NCI-H2196 treated with DMSO at 0.1 percent for 48 hours (cell line): ENCODE data around the gene SLC35G4.
"Not testable (repeated sequence)": the region's sequence is repeated elsewhere in the genome, so short reads cannot be mapped to it uniquely, and the experiment has no call there.

Experiments
- DNase-seq: peaks from one replicate; lab custom pipeline; 2025; ENCODE audit not compliant: unreplicated experiment; lab: John Stamatoyannopoulos, UW

SLC35G4 gene

DNA sequence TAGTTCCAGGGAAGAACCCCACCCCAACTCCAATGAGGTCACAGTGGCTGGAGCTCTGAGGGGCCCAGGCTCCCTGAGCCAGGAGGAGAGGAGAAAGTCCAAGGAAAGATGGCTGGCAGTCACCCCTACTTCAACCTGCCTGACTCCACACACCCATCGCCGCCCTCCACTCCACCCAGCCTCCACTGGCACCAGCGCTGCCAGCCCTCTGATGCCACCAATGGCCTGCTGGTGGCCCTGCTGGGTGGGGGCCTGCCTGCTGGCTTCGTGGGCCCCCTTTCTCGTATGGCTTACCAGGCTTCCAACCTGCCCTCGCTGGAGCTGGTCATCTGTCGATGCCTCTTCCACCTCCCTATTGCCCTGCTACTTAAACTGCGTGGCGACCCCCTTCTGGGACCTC lies at the start of gene SLC35G4:
TSS of gene SLC35G4 (plus strand) at position 109 of the 400 bp plus-strand sequence. CDS start at position 109, 0 bp downstream.
- DNase-seq, result not testable (repeated sequence)

DNA sequence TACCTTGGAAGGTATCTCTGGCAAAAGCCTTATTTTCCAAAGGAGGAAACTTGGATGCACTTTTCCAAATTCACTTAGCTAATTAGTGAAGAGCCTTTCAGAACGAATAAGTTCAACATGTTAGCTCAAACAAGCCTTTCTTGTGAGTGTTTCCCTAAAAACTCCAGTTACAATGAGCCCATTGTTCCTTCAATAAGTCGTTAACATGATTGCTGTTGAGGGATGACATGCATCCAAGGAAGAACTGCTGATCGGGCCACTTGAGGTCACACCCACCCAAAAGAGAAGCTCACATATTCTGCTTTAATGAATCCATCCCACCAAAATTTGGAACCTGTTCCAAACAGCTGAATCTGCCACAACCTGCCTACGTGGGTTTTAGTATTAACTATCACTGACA lies 48.1 kb upstream of the SLC35G4 start:
- DNase-seq, result no peak

DNA sequence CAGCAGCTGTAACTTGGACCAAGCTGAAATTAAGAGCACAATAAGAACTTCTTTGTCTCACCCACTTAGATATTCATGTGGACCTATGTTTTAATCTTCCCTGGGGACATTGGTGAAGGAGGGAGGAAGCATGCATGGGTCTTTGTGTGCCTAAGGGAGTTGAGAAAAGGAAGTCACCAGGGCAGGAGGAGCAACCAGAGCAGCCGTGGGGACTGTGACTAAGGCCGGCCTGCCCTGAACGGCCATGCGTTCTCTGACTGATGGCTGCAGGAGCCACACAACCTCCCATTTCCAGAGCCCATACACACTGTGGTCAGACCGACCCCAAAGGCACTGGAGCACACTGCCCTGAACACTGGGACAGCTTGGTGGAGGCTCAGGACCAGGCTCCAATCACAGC lies 43.7 kb upstream of the SLC35G4 start:
- DNase-seq, result no peak

DNA sequence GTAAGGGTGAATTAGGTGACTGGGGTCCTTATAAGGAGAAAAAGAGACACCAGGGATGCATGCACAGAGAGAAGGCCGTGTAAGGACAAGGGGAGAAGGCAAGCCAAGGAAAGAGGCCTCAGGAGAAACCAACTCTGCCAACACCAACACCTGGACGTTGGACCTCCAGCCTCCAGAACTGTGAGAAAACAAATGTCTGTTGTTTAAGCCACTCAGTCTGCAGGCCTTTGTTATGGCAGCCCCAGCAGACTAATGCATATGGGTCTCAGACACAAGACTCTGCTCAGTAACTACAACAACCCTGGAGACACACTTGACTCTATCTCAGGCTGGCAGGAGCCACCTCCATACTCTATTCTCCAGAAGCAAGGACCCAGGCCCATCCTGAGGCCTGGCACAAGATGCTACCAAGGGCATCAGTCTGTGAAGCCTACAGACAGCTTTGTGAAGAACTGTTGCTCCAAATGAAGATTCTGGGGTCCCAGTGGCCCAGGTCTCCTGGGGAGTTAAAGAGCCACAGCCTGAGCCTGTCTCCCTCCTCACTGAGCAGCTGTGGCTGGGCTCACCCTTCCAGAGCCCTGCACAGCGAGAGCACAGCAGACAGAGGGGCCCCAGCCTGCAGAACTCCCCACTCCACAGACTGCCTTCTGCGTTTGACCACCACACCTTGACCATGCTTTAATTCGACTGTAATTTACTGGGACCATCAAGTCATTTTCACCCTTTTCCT lies 43.0 kb upstream of the SLC35G4 start:
- no peak for DNase-seq

DNA sequence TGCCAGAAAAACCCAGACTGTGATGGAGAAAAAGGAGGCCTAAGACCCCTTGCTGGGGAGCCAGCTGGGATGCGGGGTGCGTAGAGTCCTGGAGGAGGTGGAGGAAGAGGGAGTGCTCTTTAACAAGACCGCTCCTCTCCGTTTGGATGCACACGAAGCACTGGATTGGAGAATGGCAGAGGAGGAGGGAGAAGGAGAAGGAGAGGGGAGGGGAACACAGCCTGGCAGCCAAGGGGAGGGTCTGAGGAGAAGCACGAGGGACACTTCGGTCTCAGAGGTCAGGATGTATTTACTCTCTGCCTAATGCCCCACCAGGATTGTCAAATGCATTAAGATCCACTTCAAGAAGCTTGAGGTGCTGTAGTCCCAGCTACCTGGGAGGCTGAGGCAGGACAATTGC lies 42.0 kb upstream of the SLC35G4 start:
- no peak for DNase-seq

DNA sequence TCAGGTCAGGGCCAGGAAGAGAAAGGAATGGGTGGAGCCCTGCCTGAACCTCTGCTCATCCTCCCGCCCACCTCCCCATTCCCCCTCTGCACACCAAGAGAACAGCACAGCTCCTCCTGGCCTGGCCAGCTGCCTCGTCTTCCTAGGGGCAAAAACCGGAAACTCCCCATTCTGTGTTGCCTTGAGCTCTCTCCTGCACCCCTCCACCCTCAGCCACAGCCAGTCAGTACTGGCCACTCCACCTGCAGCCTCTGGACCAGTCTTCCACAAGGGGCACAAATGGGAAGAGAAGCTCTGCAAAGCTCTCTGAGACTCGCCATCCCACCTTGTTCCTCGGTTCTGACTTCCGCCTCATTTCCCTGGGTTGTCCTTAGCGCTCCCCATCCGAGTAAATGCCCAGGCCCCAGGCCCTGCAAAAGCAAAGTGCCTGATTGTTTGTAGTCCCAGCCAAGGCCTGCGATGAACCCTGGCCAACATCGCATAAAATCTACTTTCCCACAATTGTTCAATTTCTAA lies 39.3 kb upstream of the SLC35G4 start:
- DNase-seq, result no peak

DNA sequence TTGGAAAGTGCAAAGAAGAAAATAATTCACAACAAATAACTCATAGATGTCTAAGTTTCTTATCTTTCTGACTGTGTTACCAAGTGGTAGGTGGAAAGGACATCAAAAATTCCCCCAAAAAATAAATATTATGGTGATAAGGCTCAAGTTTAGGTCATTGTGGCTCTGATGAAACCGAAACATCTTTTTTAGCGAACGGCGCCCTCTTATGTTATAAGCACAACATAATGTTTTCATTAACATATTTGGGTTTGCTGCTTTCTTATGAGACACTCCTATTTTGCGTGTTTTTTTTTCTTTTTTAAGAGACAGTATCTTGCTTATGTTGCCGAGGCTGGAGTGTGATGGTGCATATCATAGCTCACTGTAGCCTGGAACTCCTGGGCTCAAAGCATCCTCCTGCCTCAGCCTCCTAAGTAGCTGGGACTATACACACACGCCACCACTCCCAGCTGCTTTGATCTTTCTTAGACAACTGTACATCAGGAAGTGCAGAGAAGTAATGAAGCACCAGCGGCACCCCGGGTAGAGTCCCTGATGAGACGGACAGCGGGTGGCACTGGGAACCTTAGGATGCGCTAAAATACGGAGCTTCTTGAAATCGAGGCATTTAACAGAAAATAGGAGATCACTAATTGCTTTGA lies 38.5 kb upstream of the SLC35G4 start:
- DNase-seq, result no peak

DNA sequence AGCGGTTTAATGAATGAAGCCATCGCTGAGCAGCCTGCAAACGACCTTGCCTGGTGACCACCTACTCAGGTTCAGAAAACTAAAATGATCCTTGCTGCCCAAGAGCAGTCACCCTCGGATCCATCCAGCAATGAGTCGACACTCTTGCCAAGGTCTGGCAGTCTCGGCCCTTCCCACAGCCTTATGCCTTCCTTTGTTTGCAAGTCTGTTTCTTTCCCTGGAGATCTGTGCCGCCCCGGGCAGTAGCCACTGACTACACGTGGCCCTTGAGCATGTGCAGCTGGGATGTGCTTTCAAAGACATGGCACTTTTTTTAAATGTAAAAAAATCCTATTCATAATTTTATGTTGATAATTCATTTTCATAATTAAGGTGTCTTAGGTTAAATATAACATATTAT lies 37.2 kb upstream of the SLC35G4 start:
- no peak for DNase-seq

DNA sequence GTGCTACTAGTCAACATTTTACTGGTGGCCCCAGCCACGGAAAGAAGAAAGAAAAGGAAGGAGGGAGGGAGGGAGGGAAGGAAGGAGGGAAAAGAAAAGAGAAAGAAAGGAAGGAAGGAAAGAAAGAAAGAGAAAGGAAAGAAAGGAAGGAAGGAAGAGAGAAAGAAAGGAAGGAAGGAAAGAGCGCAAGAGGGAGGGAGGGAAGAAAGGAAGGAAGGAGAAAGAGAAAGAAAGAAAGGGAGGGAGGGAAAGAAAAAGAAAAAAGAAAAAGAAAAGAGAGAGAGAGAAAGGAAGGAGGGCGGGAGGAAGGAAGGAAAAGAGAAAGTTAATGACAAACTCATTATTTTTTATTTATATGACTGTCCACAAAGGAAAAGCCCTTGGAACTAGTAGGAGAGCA lies 34.9 kb upstream of the SLC35G4 start:
- no peak for DNase-seq

DNA sequence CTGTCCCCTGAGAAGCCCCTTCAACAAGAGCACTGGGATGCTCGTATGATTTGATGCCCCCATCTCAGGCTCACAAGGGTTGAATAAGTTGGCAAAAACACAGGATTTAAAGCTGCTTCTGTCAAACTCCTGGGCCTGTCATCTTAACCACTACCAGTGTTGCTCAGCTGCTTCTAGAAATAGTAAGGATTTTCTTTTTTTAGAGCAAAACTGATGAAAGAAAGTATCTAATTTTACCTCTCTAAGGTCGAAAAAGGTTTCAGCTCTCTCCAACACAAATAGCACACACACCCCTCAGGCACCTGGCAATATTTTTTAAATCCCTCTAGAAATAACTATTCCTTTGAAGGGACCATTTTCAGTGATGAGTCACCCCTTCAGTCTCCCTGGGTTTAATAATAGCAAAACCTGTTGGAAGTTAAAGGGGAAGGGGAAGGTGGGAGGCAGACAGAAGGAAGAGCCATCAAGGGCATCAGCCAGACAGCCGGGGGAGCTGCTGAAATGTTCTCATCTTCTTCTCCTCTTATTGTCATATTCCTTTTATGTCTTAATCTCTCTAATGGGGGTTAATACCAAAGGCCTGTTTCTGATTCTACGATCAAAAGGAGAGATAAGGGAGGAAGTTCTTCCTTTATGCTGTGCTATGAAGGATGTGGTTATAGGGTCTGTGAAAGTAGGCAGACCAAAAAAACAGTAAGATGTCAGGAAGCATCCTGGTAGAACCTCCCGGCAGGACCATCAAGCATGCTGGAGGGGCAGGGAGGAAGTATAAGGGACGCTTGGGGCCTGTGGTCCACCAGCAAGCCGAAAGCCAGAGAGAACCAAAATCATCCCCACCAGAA lies 31.9 kb upstream of the SLC35G4 start:
- no peak for DNase-seq

DNA sequence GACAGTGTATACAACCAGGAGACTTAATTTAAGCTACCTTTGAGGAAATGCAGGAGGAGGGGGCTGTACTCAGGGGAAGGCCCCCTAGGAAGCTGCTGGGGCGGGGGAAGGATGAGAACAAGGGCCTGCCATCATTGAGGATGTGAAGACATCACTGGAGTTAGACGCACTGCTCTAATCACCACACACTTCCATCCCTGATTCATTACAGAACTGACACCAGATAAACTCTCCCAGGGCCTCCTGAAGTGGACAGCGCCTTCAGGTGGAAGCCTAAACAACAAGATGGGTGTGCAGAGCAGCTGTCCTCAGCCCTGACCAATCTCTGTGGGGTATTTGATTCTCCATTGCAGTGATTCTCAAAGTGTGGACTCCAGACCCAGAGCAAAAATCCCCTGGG lies 30.6 kb upstream of the SLC35G4 start:
- DNase-seq, result no peak

DNA sequence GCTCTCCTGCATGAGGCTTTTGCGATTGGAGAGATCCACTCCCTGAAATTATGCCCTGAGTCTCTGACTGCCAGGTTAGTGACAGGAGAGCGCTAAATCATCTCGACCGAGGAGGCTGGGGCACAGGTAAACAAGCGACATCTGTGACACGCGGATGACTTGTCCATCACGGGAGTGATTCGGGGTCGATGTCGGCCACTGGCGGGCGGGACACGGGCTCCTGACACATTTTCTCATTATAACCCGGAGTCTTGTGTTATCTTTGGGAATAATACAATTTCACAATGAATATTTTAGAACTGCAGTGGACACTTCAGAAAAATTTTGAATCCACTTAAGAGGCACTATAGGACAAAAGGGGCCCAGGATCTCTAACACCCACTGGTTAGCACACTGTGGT lies 29.5 kb upstream of the SLC35G4 start:
- no peak for DNase-seq

DNA sequence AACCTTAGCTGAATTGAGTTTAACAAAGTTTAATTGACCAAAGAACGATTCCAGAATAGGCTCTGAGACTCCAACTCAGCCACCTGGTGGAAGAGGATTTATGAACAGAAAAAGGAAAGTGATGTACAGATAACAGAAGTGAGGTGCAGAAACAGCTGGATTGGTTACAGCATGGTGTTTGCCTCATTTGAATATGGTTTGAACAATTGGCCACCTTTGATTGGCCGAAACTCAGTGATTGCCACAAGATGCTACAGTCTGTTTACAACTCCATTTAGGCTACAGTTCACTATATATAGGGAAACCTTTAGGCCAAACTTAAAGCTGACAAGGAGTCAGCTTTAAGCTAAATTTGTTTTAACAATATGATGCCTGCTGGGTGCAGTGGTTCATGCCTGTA lies 28.1 kb upstream of the SLC35G4 start:
- no peak for DNase-seq

DNA sequence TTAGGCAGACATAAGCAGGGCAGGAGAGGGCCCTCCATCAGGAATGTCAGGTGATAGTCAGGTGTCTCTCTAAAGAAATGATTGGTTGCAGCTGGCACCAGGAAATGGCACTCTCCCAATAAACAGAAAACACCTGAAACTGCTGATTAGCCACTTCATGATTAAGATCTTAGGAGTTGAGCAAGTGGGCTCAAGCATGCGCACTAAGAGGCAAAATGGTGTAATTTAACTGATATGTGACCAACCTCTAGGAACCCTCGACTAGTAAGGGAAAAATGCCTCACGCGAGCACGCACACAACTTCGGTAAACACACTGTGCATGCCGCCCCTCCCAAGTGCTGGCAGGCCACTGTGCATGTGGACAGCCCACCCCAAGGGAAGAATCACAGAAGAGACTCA lies 23.8 kb upstream of the SLC35G4 start:
- no peak for DNase-seq

DNA sequence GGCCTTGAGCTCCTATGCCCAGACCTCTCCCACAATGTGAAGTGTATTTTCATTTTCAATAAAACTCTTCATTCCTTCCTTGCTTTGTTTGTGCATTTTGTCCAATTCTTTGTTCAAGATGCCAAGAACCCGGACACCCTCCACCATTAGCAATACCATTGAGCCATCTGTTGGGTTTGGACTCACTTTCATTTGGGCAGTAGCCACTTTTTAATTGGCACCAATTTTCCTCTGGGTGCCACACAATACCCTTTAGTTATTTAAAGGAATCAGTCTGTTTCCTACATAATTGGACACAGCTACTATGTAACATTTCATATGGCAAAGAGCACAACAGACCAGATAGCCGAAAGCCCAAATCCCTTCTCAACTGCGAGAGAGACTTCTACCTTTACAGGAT lies 22.5 kb upstream of the SLC35G4 start:
- no peak for DNase-seq

DNA sequence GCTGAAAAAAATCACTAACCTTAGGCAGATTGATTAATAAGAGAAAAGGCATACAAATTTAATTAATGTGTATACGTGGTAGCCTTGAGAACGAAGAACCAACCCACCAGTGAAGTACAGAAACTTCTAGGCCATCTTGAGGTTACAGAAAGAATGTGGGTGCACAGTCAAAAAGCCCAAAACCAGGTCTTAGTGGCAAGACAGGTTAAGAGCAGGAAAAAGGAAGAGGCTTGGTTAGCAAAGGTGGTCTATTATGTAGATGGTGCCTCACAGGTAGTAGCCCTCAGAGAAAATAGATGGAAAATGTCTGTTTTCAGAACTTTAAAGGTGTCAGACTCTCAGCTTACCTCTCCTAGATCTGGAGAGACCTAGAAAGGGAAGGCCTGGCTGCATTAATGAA lies 22.0 kb upstream of the SLC35G4 start:
- no peak for DNase-seq

DNA sequence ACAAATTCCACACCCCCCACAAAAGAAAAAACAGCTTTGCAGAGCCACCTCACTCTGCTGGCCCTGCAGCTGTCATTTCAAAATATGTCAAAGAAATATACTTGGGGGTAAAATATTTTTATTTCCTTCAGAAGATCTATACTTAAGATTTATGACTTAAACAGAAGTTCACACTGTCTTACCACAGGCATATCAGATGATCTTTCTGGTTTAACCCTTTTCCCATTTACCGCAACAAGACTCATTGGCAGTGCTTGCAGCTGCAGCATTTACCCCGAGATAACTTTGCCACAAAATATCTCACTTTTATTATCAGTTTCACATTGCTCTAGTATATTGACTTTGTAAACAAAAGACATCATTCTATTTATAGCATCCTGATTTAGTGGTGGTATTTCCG lies 21.6 kb upstream of the SLC35G4 start:
- DNase-seq, result no peak

DNA sequence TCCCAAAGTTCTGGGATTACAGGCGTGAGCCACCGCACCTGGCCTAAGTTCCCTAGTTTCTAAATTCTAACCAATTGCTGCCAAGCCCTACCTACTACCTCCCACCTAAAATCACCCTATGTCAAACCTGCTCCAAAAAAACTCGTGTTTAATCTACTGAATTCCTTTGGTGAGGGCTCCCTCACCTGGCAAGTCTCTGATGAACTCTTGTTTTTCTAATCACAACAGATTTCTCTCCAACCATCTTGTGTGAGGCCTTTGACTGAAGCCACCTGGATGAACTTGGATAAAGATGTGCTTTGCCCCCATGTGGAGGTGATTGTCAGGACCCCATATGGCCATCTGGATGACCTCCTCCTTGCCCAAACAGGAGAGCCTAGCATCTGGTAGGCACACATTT lies 17.4 kb upstream of the SLC35G4 start:
- no peak for DNase-seq

DNA sequence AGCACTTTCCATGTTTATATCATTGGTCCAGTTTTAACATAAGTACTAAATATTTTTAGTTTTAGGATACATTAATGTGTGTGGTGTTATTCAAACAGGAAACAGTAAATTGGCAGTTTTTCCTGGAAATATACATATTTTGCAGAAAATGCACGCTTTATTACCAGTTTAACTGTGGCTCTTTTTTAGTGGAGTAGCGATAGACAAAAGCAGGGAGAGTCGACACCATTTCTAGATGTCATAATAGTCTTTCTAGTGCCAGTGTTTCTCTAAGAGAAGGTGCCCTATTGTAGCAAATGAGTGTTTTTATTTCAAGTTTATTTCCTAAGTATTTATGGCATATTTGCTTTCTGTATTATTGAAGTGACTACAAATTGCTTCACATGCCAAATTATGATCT lies 9.1 kb upstream of the SLC35G4 start:
- no peak for DNase-seq

DNA sequence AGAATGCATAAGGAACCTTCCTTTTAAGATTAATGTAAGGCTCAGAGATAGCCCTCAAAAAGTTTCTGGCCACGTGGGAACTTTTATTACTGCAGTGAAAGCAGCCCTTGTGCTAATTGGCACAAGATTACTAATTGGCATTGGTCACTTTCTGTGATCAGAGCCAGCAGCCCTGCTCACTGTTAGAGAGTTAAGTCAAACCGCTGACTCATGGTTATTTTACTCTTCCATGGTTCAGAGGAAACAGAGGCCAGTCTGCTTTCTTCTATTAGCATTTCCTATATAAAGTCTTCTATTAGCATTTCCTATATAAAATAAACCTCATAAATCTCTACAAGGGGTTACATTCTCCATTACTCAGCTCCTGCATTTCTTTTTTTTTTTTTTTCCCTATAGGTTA lies 1.5 kb upstream of the SLC35G4 start:
- DNase-seq, result no peak

DNA sequence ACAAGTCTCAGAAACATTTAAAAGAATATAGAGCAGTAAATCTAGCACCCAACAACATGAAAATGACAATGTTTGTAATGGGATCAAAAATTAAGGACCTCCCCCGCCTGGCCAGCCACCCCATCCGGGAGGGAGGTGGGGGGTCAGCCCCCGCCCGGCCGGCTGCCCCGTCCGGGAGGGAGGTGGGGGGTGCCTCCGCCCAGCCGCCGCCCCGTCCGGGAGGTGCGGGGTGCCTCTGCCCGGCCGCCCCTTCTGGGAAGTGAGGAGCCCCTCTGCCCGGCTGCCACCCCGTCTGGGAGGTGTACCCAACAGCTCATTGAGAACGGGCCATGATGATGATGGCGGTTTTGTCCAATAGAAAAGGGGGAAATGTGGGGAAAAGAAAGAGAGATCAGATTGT lies 778 bp upstream of the SLC35G4 start:
- DNase-seq, result not testable (repeated sequence)

DNA sequence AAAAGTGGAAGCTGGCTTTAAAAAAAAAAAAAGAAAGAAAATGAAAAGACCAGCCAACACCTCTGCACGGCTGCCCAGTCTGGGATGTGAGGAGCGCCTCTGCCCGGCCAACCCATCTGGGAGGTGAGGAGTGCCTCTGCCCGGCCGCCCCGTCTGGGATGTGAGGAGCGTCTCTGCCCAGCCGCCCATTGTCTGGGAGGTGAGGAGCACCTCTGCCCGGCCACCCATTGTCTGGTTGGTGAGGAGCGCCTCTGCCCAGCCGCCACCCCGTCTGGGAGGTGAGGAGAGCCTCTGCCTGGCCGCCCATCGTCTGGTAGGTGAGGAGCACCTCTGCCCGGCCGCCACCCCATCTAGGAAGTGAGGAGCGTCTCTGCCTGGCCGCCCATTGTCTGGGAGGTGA lies 3.7 kb downstream of the SLC35G4 start:
- DNase-seq, result not testable (repeated sequence)
